MCF 10A (cell line): Measurements from ENCODE around the gene UBE2V1. TPM values are rescaled to one million over a fixed set of nuclear protein-coding genes. Genes with fewer than 3 reads are reported as not detected.

Source experiments
- BruUV-seq: library from RNA; stranded (reverse); fragments of 400-500 nt; replicated peaks from 2 replicates; lab custom pipeline; 2021; lab: Mats Ljungman, UMichigan
- CTCF ChIA-PET: fragments of 300-600 bp; sonication (Branson Sonifier 250); formaldehyde crosslinking; extraction: SDS; loops from one replicate; lab custom pipeline; 2021; ENCODE audit warnings: antibody characterized with exemption, inconsistent platforms; lab: Yijun Ruan, JAX
- POLR2A ChIA-PET: fragments of 300-600, 350-650 bp; sonication (Branson Sonifier 250); formaldehyde crosslinking; extraction: SDS; loops from one replicate; lab custom pipeline; 2020; ENCODE audit warnings: antibody characterized with exemption, inconsistent platforms; lab: Yijun Ruan, JAX
- DNase-seq: peaks from one replicate; pipeline ENCODE4 v3.0.0-alpha.2; 2018; ENCODE audit not compliant: unreplicated experiment
- H3K27ac Mint-ChIP-seq: one replicate; pipeline ENCODE4 v1.8.0; 2022; ENCODE audit warnings: mild to moderate bottlenecking, low read depth, mixed read lengths; ENCODE audit not compliant: unreplicated experiment
- H3K27me3 Mint-ChIP-seq: one replicate; pipeline ENCODE4 v1.8.0; 2022; ENCODE audit warnings: mixed read lengths; ENCODE audit not compliant: insufficient read depth, unreplicated experiment
- H3K36me3 Mint-ChIP-seq: one replicate; pipeline ENCODE4 v1.8.0; 2022; ENCODE audit warnings: mild to moderate bottlenecking, moderate library complexity, mixed read lengths; ENCODE audit not compliant: insufficient read depth, unreplicated experiment
- H3K4me1 Mint-ChIP-seq: one replicate; pipeline ENCODE4 v1.8.0; 2022; ENCODE audit warnings: mixed read lengths; ENCODE audit not compliant: insufficient read depth, unreplicated experiment
- H3K4me3 Mint-ChIP-seq: one replicate; pipeline ENCODE4 v1.8.0; 2022; ENCODE audit warnings: mild to moderate bottlenecking, moderate library complexity, mixed read lengths; ENCODE audit not compliant: unreplicated experiment
- H3K9me3 Mint-ChIP-seq: one replicate; pipeline ENCODE4 v1.8.0; 2022; ENCODE audit warnings: mixed read lengths; ENCODE audit not compliant: unreplicated experiment
- intact Hi-C: fragments of 100-400 bp; cut with micrococcal nuclease; formaldehyde crosslinking; loops from 2 replicates; pipeline ENCODE4 v1.14.1; 2022
- total RNA-seq: library from RNA; stranded (reverse); gene quantifications from 2 replicates; pipeline ENCODE4 v1.2.3, GENCODE V29; 2022
- TF ChIP-seq, protein P1 (sequence below): fragments of 200-600 bp; IDR thresholded peaks from one replicate; pipeline ENCODE4 v1.8.0; 2022; ENCODE audit warnings: antibody characterized with exemption, mild to moderate bottlenecking; ENCODE audit not compliant: unreplicated experiment

The UBE2V1 gene
- total RNA-seq, 1 experiment from 2014 or later, result 99.5 TPM

DNA sequence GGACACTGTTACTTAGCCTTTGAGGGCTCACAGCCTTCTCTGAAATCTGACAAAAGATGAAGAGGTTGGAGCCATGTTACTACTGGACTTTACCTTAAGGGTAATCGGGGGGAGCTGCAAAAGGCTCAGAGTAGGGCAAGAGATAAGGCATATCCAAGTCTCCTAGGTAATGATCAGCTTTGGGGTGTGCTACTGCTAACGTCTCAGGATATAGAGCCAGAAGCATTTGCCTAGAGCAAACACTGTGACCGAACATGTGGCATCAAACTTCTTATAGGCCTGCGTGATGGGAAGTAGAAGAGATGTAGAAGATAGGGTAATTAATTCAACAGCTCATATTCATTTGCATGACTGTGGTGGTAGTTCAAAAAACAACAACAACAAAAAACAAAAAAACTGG, 11.1 kb downstream of the UBE2V1 start:
- Mint-ChIP-seq H3K27ac (no peak overlapping the region), H3K27me3 (no peaks in the 10 kb centered on the region), H3K4me3 (no peak overlapping the region), H3K9me3 (no peaks in the 10 kb centered on the region), H3K4me1 (peaks cover 31% of the 10 kb centered on the region), H3K36me3 (peaks cover 42% of the 10 kb centered on the region)
- intact Hi-C loops, result no loop called here
- no TSS peak for BruUV-seq
- ChIA-PET POLR2A (interaction anchor here (1.8 to 9.1 kb wide), 5 partner anchors 10 to 51 kb away, joined by 6 to 104 read pairs (median 30); partner anchors contain the start of genes PEDS1 and UBE2V1), CTCF (interaction anchor here (0.6 to 6.7 kb wide), 7 partner anchors 8 to 645 kb away, joined by 3 to 60 read pairs (median 7); no protein-coding TSS in a partner anchor)
- TF ChIP-seq, protein P1, sequence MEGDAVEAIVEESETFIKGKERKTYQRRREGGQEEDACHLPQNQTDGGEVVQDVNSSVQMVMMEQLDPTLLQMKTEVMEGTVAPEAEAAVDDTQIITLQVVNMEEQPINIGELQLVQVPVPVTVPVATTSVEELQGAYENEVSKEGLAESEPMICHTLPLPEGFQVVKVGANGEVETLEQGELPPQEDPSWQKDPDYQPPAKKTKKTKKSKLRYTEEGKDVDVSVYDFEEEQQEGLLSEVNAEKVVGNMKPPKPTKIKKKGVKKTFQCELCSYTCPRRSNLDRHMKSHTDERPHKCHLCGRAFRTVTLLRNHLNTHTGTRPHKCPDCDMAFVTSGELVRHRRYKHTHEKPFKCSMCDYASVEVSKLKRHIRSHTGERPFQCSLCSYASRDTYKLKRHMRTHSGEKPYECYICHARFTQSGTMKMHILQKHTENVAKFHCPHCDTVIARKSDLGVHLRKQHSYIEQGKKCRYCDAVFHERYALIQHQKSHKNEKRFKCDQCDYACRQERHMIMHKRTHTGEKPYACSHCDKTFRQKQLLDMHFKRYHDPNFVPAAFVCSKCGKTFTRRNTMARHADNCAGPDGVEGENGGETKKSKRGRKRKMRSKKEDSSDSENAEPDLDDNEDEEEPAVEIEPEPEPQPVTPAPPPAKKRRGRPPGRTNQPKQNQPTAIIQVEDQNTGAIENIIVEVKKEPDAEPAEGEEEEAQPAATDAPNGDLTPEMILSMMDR, result no peak
- no peak for DNase-seq

DNA sequence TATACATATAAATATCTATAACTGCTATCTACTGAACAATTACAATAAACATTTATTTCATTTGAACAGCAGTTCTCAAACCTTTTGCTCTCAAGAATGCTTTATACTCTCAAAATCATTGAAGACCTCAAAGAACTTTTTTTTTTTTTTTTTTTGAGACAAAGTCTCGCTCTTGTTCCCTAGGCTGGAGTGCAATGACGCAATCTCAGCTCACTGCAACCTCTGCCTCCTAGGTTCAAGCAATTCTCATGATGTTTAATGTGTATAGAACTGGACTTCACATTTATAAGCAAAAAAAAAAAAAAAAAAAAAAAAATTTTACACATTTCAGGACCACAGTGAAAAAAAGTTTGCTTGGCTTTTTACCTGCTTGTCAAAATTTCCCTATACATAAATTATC, 11.7 kb downstream of the UBE2V1 start:
- H3K27ac Mint-ChIP-seq, result no peak overlapping the region
- ChIA-PET CTCF (interaction anchor here (0.6 to 6.7 kb wide), 10 partner anchors 9 to 645 kb away, joined by 3 to 60 read pairs (median 6); no protein-coding TSS in a partner anchor), POLR2A (interaction anchor here (0.6 to 9.1 kb wide), 11 partner anchors 10 to 387 kb away, joined by 3 to 104 read pairs (median 6); partner anchors contain the start of genes PEDS1 and UBE2V1)
- no peak for DNase-seq
- intact Hi-C loops, result no loop called here
- peaks cover 42% of the 10 kb centered on the region for H3K36me3 Mint-ChIP-seq
- TF ChIP-seq, protein P1, result no peak
- H3K4me3 Mint-ChIP-seq, result no peak overlapping the region
- H3K27me3 Mint-ChIP-seq, result no peaks in the 10 kb centered on the region
- peaks cover 31% of the 10 kb centered on the region for H3K4me1 Mint-ChIP-seq
- H3K9me3 Mint-ChIP-seq, result no peaks in the 10 kb centered on the region
- no TSS peak for BruUV-seq

DNA sequence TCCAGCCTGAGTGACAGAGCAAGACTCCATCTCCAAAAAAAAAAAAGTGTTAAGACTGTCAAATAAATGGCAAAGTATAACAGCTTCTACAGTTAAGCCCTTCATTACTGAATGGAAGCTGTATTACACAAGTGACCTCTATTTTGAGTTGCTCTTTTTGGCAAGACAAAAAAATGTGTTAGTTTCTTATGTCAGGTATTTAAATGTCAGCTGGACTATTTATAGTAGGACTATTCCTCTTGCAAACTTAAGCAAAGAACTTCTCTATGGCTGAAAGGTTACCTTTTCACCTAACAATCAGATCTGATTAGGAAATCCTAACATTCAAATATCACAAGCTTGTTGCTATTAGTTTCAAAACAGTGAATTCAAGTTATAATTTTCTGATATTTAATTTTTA, 12.4 kb downstream of the UBE2V1 start:
- no TSS peak for BruUV-seq
- Mint-ChIP-seq H3K36me3 (peaks cover 42% of the 10 kb centered on the region), H3K27ac (no peak overlapping the region), H3K27me3 (no peaks in the 10 kb centered on the region), H3K4me1 (peaks cover 34% of the 10 kb centered on the region), H3K4me3 (no peak overlapping the region), H3K9me3 (no peaks in the 10 kb centered on the region)
- DNase-seq, result no peak
- CTCF ChIA-PET, result interaction anchor here (0.7 to 6.7 kb wide), 9 partner anchors 10 to 488 kb away, joined by 3 to 60 read pairs (median 5); no protein-coding TSS in a partner anchor
- POLR2A ChIA-PET, result interaction anchor here (0.7 to 9.1 kb wide), 12 partner anchors 9 to 525 kb away, joined by 3 to 104 read pairs (median 6); partner anchors contain the start of genes PEDS1 and UBE2V1
- intact Hi-C loops, result no loop called here
- TF ChIP-seq, protein P1, result no peak

DNA sequence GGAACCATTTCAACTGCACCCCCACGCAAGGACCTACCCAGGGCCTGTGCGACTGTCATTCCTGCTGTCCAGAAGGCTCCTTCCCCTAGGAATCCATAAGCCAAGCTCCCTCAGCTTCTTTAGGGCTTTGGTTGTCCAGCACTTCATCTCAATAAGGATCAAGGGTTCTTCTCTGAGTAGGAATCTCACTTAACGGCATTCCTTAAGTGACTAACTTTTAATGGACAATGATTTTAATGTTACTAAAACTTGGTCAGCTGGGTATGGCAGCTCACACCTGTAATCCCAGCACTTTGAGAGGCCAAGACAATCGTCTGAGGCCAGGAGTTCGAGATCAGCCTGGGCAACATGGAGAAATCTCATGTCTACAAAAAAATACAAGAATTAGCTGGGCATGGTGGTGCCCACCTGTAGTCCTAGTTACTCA, 13.4 kb downstream of the UBE2V1 start:
- Mint-ChIP-seq H3K4me3 (no peak overlapping the region), H3K4me1 (peaks cover 38% of the 10 kb centered on the region), H3K36me3 (peaks cover 51% of the 10 kb centered on the region), H3K9me3 (no peaks in the 10 kb centered on the region), H3K27ac (peak overlapping the region; percentile 35), H3K27me3 (no peaks in the 10 kb centered on the region)
- no peak for DNase-seq
- TF ChIP-seq, protein P1, result no peak
- POLR2A ChIA-PET, result interaction anchor here (0.9 to 9.1 kb wide), 7 partner anchors 9 to 67 kb away, joined by 3 to 104 read pairs (median 10); partner anchors contain the start of gene UBE2V1
- BruUV-seq, result no TSS peak
- intact Hi-C loops, result no loop called here
- CTCF ChIA-PET, result interaction anchor here (0.6 to 6.7 kb wide), 8 partner anchors 10 to 163 kb away, joined by 3 to 60 read pairs (median 7); no protein-coding TSS in a partner anchor
